ENCODE measurements around the gene LRRC32. TPM values are rescaled to one million over a fixed set of nuclear protein-coding genes. Genes with fewer than 3 reads are reported as not detected.

LRRC32 gene
- total RNA-seq, 6 donors from 2014 or later = 41.3 to 118 (median 60.3) TPM

DNA sequence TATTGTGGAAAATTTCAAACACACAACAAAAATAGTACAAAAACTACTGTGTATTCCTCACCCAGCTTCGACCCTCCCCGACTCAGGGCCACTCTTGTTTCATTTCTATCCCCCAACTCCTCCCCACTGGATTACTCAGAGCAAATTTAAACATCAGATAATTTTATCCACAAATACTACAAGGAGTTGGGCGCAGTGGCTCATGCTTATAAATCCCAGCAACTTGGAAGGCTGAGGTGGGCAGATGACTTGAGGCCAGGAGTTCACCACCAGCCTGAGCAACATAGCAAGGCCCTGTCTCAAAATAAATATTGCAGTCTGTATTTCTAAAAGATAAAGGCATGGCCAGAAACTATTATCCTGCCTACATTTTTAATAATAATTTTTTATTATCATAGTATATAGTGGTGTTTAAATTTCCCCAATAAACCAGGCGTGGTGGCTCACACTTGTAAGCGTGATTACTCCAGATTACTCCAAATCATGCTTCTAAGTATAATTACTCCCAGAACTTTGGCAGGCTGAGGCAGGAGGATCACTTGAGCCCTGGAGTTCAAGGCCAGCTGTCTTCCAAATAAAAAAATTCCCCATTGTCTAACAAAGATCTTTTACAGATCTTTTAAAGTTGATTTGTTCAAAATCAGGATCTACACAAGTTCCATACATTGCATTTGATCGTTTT is 39.8 kb downstream of the LRRC32 start:
- peaks cover 15 to 30% (median 28%) of the 10 kb centered on the region in 4 donors for H3K4me1 ChIP-seq
- H3K27ac ChIP-seq = peak overlapping the region; percentile 87 to 94 (median 89)
- ATAC-seq (ENCODE audit: low FRiP score in 2 of 2) = no peak
- no peaks in the 10 kb centered on the region for H3K27me3 ChIP-seq
- H3K9me3 ChIP-seq = peaks cover 0 to 4% (median 2%) of the 10 kb centered on the region in 4 donors
- TF ChIP-seq EP300 (IDR thresholded peaks at IDR 0.05) = no peak
- TF ChIP-seq, protein P1, sequence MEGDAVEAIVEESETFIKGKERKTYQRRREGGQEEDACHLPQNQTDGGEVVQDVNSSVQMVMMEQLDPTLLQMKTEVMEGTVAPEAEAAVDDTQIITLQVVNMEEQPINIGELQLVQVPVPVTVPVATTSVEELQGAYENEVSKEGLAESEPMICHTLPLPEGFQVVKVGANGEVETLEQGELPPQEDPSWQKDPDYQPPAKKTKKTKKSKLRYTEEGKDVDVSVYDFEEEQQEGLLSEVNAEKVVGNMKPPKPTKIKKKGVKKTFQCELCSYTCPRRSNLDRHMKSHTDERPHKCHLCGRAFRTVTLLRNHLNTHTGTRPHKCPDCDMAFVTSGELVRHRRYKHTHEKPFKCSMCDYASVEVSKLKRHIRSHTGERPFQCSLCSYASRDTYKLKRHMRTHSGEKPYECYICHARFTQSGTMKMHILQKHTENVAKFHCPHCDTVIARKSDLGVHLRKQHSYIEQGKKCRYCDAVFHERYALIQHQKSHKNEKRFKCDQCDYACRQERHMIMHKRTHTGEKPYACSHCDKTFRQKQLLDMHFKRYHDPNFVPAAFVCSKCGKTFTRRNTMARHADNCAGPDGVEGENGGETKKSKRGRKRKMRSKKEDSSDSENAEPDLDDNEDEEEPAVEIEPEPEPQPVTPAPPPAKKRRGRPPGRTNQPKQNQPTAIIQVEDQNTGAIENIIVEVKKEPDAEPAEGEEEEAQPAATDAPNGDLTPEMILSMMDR (IDR thresholded peaks at IDR 0.05) = no peak
- TF ChIP-seq POLR2AphosphoS5 (IDR thresholded peaks at IDR 0.05) = no peak
- no peak for TF ChIP-seq POLR2A (IDR thresholded peaks at IDR 0.05)
- H3K4me3 ChIP-seq = no peak overlapping the region
- no peaks in the 10 kb centered on the region for H3K36me3 ChIP-seq
- no peak for DNase-seq
- 64 to 71% methylated on average over 6 of the region's 6 CpGs for WGBS, 2 donors

DNA sequence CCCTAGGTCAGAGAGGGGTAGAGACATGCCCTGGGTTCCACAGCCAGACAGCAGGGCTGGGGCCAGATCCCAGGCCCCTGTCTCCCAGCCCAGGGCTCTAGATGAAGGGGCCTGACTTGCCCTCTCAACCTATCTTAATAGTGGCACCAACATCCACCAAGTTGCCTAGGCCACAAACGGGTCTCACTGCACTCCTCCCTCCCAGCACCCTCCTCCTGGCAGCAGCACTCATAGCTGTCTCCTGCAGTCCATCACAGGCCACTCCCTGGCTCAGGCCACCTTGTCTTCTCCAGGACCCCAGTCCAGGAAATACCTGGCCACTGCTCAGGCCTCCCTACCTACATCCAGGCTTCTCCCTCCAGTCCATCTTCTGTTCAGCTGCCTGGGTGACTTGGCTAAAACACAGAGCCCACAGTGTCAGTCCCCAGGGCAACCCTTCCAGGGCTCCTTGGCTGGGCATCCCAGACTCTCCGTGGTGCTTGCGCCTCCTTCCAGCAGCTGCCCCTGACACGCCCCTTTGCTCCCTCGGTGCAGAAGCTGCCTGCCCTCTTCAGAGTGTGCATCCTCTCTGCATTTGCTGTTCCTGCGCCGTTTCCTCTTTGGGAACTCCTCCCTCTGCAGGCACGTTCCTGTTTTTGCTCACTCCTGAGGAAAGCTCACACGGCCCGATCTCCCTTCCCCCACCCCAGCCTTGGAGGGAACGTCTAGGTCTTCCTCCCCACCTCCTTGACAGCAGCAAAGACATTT is 40.5 kb downstream of the LRRC32 start:
- Histone ChIP-seq H3K27me3 (no peaks in the 10 kb centered on the region), H3K4me3 (no peak overlapping the region), H3K27ac (peak overlapping the region; percentile 87 to 94 (median 89)), H3K9me3 (peaks cover 0 to 6% (median 5%) of the 10 kb centered on the region in 4 donors), H3K4me1 (peaks cover 15 to 30% (median 28%) of the 10 kb centered on the region in 4 donors), H3K36me3 (no peaks in the 10 kb centered on the region)
- peak; percentile 78 to 79 for TF ChIP-seq POLR2AphosphoS5 (IDR thresholded peaks at IDR 0.05)
- TF ChIP-seq EP300 (IDR thresholded peaks at IDR 0.05) = peak in 2 of 4 donors; percentile 50 to 68
- TF ChIP-seq, protein P1 (IDR thresholded peaks at IDR 0.05) = peak in 2 of 6 experiments; percentile 27 to 36
- TF ChIP-seq POLR2A (IDR thresholded peaks at IDR 0.05) = peak in 1 of 4 donors; percentile 53
- peak in 1 of 2 donors; percentile 81 for DNase-seq
- ATAC-seq (ENCODE audit: low FRiP score in 2 of 2) = peak; percentile 74 to 87
- WGBS, 2 donors = 25 to 26% methylated on average over 11 of the region's 11 CpGs

DNA sequence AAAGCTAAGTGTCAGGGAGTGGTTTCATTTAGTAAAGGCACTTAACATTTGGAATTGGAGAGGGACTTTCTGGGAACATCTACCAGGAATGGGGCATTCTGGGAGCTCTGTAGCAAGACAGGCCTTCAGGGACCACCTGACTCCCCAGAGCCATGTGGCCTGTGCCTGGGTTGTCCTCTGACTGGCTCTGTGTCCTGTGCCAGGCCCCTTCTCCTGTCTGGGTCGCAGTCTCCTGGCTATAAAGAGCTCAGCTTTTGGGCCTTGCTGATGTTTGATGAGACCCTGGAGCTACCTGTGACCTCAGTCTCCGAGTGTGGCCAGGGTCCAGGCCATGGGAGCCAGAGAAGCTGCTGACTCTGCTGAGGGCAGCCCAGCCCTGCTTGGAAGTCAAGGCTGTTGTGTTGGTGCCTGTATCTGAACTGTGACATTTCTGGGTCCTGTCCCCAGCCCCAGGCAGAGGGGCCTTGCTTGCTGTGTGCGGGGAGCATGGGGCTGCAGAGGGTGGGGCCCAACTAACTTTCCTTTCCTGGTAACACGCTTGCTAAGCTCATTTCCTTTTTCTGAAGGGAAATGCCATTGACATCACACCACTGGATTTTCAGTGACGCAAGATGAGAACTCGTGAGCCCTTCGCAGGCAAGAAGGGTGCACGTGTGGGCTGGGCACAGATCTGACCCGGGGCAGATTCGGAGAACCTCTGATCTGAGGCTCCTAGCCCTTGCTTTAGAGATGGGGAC is 41.3 kb downstream of the LRRC32 start:
- H3K27me3 ChIP-seq = no peaks in the 10 kb centered on the region
- H3K4me1 ChIP-seq = peaks cover 15 to 30% (median 28%) of the 10 kb centered on the region in 4 donors
- peak; percentile 30 to 69 for DNase-seq
- peak; percentile 85 to 95 for TF ChIP-seq POLR2AphosphoS5 (IDR thresholded peaks at IDR 0.05)
- TF ChIP-seq, protein P1 (IDR thresholded peaks at IDR 0.05) = no peak
- TF ChIP-seq EP300 (IDR thresholded peaks at IDR 0.05) = peak; percentile 82 to 99 (median 91)
- peak in 2 of 4 donors; percentile 12 to 58 for TF ChIP-seq POLR2A (IDR thresholded peaks at IDR 0.05)
- no peaks in the 10 kb centered on the region for H3K36me3 ChIP-seq
- WGBS, 2 donors = 66 to 78% methylated on average over 4 to 10 of the region's 10 CpGs
- no peak overlapping the region for H3K4me3 ChIP-seq
- H3K27ac ChIP-seq = peak overlapping the region; percentile 87 to 94 (median 89)
- peak; percentile 73 to 84 for ATAC-seq (ENCODE audit: low FRiP score in 2 of 2)
- H3K9me3 ChIP-seq = peaks cover 0 to 6% (median 5%) of the 10 kb centered on the region in 4 donors

DNA sequence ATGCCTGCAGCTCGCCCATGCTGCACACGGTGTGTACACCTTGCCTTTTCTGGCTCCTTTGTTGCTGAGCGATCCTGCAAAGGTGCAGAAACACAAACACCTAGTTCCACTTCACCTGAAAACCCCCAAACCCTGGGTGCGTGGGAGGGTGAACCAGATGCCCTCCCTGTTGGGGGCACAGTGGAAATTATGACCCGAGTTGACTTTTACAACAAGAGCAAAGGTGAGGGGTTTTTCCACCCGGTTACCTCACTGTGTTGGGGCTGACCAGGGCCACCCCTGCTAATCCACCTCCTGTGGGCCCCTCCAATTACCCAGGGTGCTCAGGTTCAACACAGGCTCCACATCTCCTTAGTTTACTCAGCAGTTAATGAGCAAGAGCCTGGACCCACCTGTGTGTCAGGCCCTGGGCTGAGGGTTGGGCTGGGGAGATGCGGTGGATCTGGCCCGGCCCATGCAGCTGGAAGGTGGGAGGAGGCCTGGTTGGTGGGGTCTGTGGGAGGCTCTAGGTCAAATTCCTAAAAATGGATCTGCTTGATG is 42.1 kb downstream of the LRRC32 start:
- peak in 1 of 2 donors; percentile 44 for DNase-seq
- Histone ChIP-seq H3K36me3 (no peaks in the 10 kb centered on the region), H3K27me3 (no peaks in the 10 kb centered on the region), H3K9me3 (peaks cover 0 to 6% (median 5%) of the 10 kb centered on the region in 4 donors), H3K4me3 (no peak overlapping the region), H3K4me1 (peaks cover 15 to 30% (median 28%) of the 10 kb centered on the region in 4 donors), H3K27ac (peak overlapping the region; percentile 87 to 94 (median 89))
- TF ChIP-seq POLR2A (IDR thresholded peaks at IDR 0.05) (no peak), POLR2AphosphoS5 (IDR thresholded peaks at IDR 0.05) (no peak), EP300 (IDR thresholded peaks at IDR 0.05) (no peak)
- TF ChIP-seq, protein P1 (IDR thresholded peaks at IDR 0.05) = no peak
- 94 to 95% methylated on average over 6 to 8 of the region's 8 CpGs for WGBS, 2 donors
- no peak for ATAC-seq (ENCODE audit: low FRiP score in 2 of 2)
